ENCODE measurements around the gene TANGO2. TPM values are rescaled to one million over a fixed set of nuclear protein-coding genes. Genes with fewer than 3 reads are reported as not detected.

TANGO2 gene
- total RNA-seq, 4 donors from 2014 or later, result 12.4 to 36.1 (median 19.8) TPM

DNA sequence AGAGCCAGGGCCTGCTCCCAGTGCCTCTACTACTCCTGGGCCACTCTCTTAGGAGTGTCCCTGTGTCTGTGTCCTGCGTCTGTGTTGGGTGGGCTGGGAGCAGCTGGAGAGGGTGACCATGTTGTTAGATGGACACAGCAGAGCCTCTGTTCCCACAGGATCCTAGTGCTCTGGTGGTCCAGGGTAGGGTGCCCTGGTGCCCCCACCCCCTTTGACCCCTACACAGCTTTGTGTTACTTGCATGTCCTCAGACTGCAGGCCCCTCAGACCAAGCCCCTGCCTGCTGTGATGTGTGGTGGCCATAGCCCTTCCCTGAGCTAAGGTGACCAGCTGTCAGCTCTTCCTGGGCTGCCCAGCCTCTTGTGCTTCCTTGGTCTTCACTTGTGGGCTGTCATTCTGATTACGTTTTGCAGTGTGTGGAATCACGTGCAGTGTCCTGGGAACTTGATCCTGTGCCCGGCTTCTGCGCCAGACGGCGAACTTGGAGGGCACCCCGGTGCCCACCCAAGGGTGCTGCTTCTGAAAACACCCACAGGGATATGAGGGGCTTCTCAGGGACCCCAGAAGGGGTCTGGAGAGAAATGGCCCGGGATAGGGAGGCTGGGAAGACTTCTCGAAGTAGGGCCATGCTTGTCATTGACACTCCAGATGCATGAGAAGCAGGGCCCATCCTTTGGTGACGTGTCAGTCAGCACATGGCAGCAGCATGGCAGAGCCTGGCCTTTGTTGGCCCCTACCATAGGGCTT, 1.5 kb downstream of the TANGO2 start:
- 81 to 87% methylated on average over 11 of the region's 11 CpGs for WGBS, 2 donors
- no peak overlapping the region for H3K4me3 ChIP-seq (ENCODE audit: low read depth, poor library complexity, severe bottlenecking)
- intact Hi-C loops (cut with DNase I; ENCODE audit: low total_unique reads), result no loop called here
- DNase-seq (ENCODE audit: low spot score in 2 of 2), result no peak
- no peak for TF ChIP-seq POLR2A (IDR thresholded peaks at IDR 0.05)
- TF ChIP-seq, protein P1, sequence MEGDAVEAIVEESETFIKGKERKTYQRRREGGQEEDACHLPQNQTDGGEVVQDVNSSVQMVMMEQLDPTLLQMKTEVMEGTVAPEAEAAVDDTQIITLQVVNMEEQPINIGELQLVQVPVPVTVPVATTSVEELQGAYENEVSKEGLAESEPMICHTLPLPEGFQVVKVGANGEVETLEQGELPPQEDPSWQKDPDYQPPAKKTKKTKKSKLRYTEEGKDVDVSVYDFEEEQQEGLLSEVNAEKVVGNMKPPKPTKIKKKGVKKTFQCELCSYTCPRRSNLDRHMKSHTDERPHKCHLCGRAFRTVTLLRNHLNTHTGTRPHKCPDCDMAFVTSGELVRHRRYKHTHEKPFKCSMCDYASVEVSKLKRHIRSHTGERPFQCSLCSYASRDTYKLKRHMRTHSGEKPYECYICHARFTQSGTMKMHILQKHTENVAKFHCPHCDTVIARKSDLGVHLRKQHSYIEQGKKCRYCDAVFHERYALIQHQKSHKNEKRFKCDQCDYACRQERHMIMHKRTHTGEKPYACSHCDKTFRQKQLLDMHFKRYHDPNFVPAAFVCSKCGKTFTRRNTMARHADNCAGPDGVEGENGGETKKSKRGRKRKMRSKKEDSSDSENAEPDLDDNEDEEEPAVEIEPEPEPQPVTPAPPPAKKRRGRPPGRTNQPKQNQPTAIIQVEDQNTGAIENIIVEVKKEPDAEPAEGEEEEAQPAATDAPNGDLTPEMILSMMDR (IDR thresholded peaks at IDR 0.05), result no peak

DNA sequence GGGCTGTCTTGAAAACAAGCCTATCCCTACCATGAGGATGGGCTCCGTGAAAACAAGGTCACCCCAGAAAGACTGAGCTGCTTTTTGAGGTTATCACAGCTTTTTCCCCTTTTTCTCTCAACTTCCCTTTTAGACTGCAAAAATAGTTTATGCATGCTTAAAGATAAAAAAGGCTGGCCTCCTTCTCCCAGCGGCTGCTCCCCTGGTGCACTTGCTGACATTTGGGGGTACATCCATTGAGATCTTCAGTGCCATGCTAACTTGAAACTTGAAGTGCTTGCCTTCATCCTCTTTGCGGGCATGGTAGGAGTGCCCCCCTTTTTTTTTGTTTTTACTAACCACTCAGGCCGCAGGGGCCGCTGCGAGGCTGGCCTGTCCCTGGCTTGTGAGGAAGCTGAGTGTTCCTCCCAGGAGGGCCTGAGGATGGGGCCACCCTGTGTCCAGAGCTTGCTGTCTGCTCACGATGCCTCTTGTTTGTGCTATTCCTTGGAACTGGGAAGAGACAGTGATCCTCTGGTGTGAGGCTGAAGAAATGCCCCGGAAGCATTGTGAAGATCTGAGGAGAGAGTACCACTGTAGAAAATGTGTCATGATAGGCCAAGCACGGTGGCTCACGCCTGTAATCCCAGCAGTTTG, 2.2 kb downstream of the TANGO2 start:
- intact Hi-C loops (cut with DNase I; ENCODE audit: low total_unique reads), result no loop called here
- TF ChIP-seq, protein P1 (IDR thresholded peaks at IDR 0.05), result no peak
- no peak for TF ChIP-seq POLR2A (IDR thresholded peaks at IDR 0.05)
- no peak for DNase-seq (ENCODE audit: low spot score in 2 of 2)
- H3K4me3 ChIP-seq (ENCODE audit: low read depth, poor library complexity, severe bottlenecking), result no peak overlapping the region
- 83 to 92% methylated on average over 10 of the region's 10 CpGs for WGBS, 2 donors

DNA sequence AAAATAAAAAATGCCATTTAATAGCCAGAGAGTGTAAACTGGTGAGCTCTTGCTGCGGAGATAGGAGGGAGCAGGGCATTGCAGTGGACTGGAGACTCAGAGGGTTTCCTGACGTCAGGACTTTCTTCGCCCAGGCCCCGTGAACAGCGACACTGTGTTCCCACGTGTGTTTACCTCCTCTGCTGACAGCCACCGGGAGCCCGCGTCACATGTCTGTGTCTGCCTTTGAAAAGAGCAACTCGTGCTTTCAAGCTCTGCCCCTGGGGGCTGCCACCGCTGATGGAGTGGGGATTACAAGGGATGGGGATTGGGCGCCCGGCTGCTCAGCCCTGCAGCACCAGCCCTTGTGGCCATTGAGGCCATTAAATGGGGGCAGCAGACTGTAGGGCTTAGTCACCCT, 3.3 kb downstream of the TANGO2 start:
- H3K4me3 ChIP-seq (ENCODE audit: low read depth, poor library complexity, severe bottlenecking), result no peak overlapping the region
- intact Hi-C loops (cut with DNase I; ENCODE audit: low total_unique reads), result no loop called here
- 75 to 82% methylated on average over 13 of the region's 13 CpGs for WGBS, 2 donors

DNA sequence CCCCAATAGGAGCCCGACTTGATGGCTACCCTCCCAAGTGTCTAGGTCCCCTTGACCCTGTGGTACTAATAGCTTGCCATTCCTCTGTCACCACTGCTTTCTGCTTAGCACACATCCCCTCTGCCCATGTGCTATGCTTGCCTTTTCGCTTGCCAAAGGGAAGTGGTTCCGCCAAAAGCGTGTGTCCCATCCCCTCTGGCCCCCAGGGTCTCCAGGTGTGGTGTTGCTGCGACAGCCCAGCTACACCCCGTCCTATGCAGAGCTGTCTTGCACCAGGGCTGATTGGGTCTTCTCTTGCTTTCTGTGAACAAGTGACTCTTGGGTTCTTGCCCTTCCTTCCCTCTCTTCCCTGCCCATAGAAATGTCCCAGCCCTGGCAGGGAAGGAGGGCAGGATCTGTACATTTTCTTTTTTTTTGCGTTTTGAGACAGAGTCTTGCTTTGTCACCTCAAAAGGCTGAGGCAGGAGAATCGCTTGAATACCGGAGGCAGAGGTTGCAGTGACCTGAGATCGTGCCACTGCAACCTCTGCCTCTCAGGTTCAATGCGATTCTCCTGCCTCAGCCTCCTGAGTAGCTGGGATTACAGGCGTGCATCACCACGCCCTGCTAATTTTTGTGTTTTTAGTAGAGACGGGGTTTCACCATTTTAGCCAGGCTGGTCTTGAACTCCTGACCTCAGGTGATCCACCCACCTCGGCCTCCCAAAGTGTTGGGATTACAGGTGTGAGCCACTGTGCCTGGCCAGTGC, 3.9 kb downstream of the TANGO2 start:
- DNase-seq (ENCODE audit: low spot score in 2 of 2), result no peak
- H3K4me3 ChIP-seq (ENCODE audit: low read depth, poor library complexity, severe bottlenecking), result no peak overlapping the region
- no peak for TF ChIP-seq POLR2A (IDR thresholded peaks at IDR 0.05)
- TF ChIP-seq, protein P1 (IDR thresholded peaks at IDR 0.05), result no peak
- WGBS, 2 donors, result 91 to 92% methylated on average over 15 of the region's 15 CpGs
- intact Hi-C loops (cut with DNase I; ENCODE audit: low total_unique reads), result no loop called here

More for the DNA sequence above, 3.3 kb downstream of the TANGO2 start:
- no peak for TF ChIP-seq POLR2A (IDR thresholded peaks at IDR 0.05)
- TF ChIP-seq, protein P1 (IDR thresholded peaks at IDR 0.05), result no peak
- DNase-seq (ENCODE audit: low spot score in 2 of 2), result no peak

DNA sequence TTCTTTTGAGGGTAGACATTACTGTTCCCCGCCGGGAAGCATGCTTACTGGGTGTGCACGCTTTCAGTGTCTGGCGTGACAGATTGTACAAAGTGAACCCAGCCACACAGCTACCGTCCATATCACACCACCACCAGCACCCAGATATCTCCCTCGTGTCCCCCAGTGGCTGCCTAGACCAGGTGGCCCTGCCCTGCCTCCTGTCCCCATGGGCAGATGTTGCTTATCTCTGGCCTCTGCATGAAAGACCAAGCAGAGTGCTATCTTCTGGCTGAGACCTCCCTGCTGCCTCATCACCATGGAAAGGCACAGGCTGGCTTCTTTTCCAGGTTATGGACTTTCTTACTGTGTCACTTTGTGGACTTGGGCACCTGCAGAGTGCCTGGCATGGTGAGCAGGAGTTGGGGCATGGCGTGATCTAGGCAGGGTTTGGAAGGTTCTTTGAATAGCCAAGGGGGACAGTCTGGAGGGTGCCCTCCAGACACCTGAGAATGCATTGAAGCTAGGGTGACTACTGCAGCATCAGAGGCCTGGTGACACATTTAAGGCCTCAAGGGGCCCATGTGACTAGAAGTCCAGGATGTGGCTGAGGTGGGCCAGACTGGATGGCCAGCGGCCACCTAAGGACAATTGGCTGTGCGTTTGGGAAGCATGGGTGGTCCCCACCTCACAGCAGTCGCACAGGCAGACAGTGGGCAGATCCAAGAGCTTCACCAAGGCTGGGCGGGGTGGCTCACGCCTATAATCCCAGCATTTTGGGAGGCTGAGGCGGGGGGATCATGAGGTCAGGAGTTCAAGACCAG, 4.7 kb downstream of the TANGO2 start:
- no peak overlapping the region for H3K4me3 ChIP-seq (ENCODE audit: low read depth, poor library complexity, severe bottlenecking)
- TF ChIP-seq POLR2A (IDR thresholded peaks at IDR 0.05), result no peak
- TF ChIP-seq, protein P1 (IDR thresholded peaks at IDR 0.05), result no peak
- 88 to 96% methylated on average over 13 of the region's 13 CpGs for WGBS, 2 donors
- DNase-seq (ENCODE audit: low spot score in 2 of 2), result no peak
- intact Hi-C loops (cut with DNase I; ENCODE audit: low total_unique reads), result no loop called here

Measured in lower leg skin (tissue), 4 donors.